HCT116 (cell line): ENCODE data around the gene BCO1. TPM values are rescaled to one million over a fixed set of nuclear protein-coding genes. Genes with fewer than 3 reads are reported as not detected.

ENCODE experiments used
- ATAC-seq: fragments of 200-7000 bp; cut with Tn5 transposase; 2 replicates; pipeline ENCODE4 v1.9.1; 2020; ENCODE audit warnings: mild to moderate bottlenecking, moderate library complexity
- BruUV-seq: library from RNA; stranded (reverse); fragments of 400-500 nt; replicated peaks from 2 replicates; lab custom pipeline; 2021; lab: Mats Ljungman, UMichigan
- CTCF ChIA-PET: fragments of 300-600 bp; sonication (Branson Sonifier 250); formaldehyde crosslinking; loops from one replicate; lab custom pipeline; 2021; ENCODE audit warnings: antibody characterized with exemption; lab: Charles Lee
- POLR2A ChIA-PET: fragments of 300-600, 350-600 bp; sonication (Branson Sonifier 250); formaldehyde crosslinking; loops from one replicate; lab custom pipeline; 2021; ENCODE audit warnings: antibody characterized with exemption; lab: Charles Lee
- RAD21 ChIA-PET, 2 experiments: fragments of 300-600 bp; sonication (Branson Sonifier 250); formaldehyde crosslinking; loops; one replicate each; lab custom pipeline; 2023; ENCODE audit warnings: low total read pairs in 2 of 2; ENCODE audit not compliant: uncharacterized antibody in 2 of 2, unreplicated experiment in 2 of 2, low non-redundant PET in 1 of 2; lab: Charles Lee
- DNase-seq: peaks from one replicate; pipeline ENCODE4 v3.0.0-alpha.2; 2010; ENCODE audit warnings: low read depth, low spot score
- H2AFZ ChIP-seq: fragments of 200-600 bp; shearing (Covaris generic), sonication (generic); 2 replicates; pipeline ENCODE4 v1.6.1; 2017; ENCODE audit warnings: low read depth, mixed run types, mixed read lengths, antibody characterized with exemption, low read length; ENCODE audit not compliant: poor library complexity, severe bottlenecking
- H3K27ac ChIP-seq: 2 replicates; pipeline ENCODE4 v1.5.1; 2012; ENCODE audit warnings: low read depth, low read length
- H3K27me3 ChIP-seq: fragments of 200-600 bp; sonication (generic); 2 replicates; pipeline ENCODE4 v1.6.1; 2016; ENCODE audit warnings: mixed run types, low read length, mixed read lengths; ENCODE audit not compliant: insufficient read depth
- H3K36me3 ChIP-seq, 2 experiments: fragments of 200-500 bp in 1 of 2; fragments of 200-600 bp in 1 of 2; sonication (Bioruptor generic) in 1 of 2; sonication (generic) in 1 of 2; 2 replicates each; pipeline versions ENCODE4 v1.5.1 to v1.6.1; 2014 to 2016; ENCODE audit warnings: low read length in 2 of 2, inconsistent platforms in 1 of 2, mixed read lengths in 1 of 2, mixed run types in 1 of 2; ENCODE audit not compliant: insufficient read depth in 2 of 2, control insufficient read depth in 1 of 2
- H3K4me1 ChIP-seq, 2 experiments: fragments of 200-600 bp in 1 of 2; sonication (generic) in 1 of 2; 2 replicates each; pipeline versions ENCODE4 v1.5.1 to v1.6.1; 2012 to 2017; ENCODE audit warnings: low read length in 2 of 2, inconsistent platforms in 1 of 2, mild to moderate bottlenecking in 1 of 2, mixed read lengths in 1 of 2, mixed run types in 1 of 2, moderate library complexity in 1 of 2; ENCODE audit not compliant: insufficient read depth in 2 of 2, control insufficient read depth in 1 of 2
- H3K4me2 ChIP-seq: fragments of 200-600 bp; sonication (generic); 2 replicates; pipeline ENCODE4 v1.6.1; 2017; ENCODE audit warnings: mixed run types, low read length, mixed read lengths
- H3K4me3 ChIP-seq, 2 experiments: fragments of 200-600 bp in 1 of 2; sonication (generic) in 1 of 2; replicated peaks in 1 of 2; 2 replicates each; pipeline ENCODE4 v1.5.1; 2011 to 2016; ENCODE audit warnings: low read length in 2 of 2, control low read depth in 1 of 2, low read depth in 1 of 2, mild to moderate bottlenecking in 1 of 2, mixed read lengths in 1 of 2, mixed run types in 1 of 2
- H3K79me2 ChIP-seq: fragments of 200-600 bp; sonication (generic); 2 replicates; pipeline ENCODE4 v1.6.1; 2017; ENCODE audit warnings: mild to moderate bottlenecking, mixed run types, low read length, moderate library complexity, mixed read lengths; ENCODE audit not compliant: insufficient read depth
- H3K9ac ChIP-seq: fragments of 200-600 bp; sonication (generic); 2 replicates; pipeline ENCODE4 v1.6.1; 2016; ENCODE audit warnings: low read length, mixed read lengths
- H3K9me2 ChIP-seq: fragments of 200-600 bp; sonication (generic), shearing (Covaris generic); 2 replicates; pipeline ENCODE4 v1.6.1; 2017; ENCODE audit warnings: mixed run types, mild to moderate bottlenecking, moderate library complexity; ENCODE audit not compliant: insufficient read depth
- H3K9me3 ChIP-seq, 2 experiments: fragments of 200-500 bp in 1 of 2; fragments of 200-600 bp in 1 of 2; sonication (Bioruptor generic) in 1 of 2; sonication (generic) in 1 of 2; 2 replicates each; pipeline ENCODE4 v1.6.1; 2014 to 2017; ENCODE audit warnings: low read length in 2 of 2, mixed read lengths in 2 of 2, inconsistent platforms in 1 of 2, low read depth in 1 of 2, mild to moderate bottlenecking in 1 of 2, mixed run types in 1 of 2, moderate library complexity in 1 of 2; ENCODE audit not compliant: control insufficient read depth in 1 of 2, insufficient read depth in 1 of 2
- H4K20me1 ChIP-seq: fragments of 200-600 bp; sonication (generic), shearing (Covaris generic); 2 replicates; pipeline ENCODE4 v1.6.1; 2017; ENCODE audit warnings: mixed run types, mild to moderate bottlenecking, moderate library complexity; ENCODE audit not compliant: insufficient read depth
- ATF3 ChIP-seq: IDR thresholded peaks from 2 replicates; pipeline ENCODE4 v1.6.1; 2012
- CBX3 ChIP-seq: IDR thresholded peaks from 2 replicates; pipeline ENCODE4 v1.6.1; 2012; ENCODE audit warnings: low read depth
- EGR1 ChIP-seq: IDR thresholded peaks from 2 replicates; pipeline ENCODE4 v1.6.1; 2012; ENCODE audit warnings: low read depth
- JUND ChIP-seq: IDR thresholded peaks from 2 replicates; pipeline ENCODE4 v1.6.1; 2012
- POLR2A ChIP-seq: IDR thresholded peaks from 2 replicates; pipeline ENCODE4 v1.7.0; 2011; ENCODE audit warnings: borderline replicate concordance; ENCODE audit not compliant: insufficient read depth, insufficient read length; ENCODE audit errors: extremely low read depth
- POLR2AphosphoS5 ChIP-seq: IDR thresholded peaks from 2 replicates; pipeline ENCODE4 v1.6.1; 2011; ENCODE audit warnings: mild to moderate bottlenecking, low read depth, low read length, moderate library complexity
- SP1 ChIP-seq: IDR thresholded peaks from 2 replicates; pipeline ENCODE4 v1.6.1; 2012; ENCODE audit warnings: low read depth
- TCF7L2 ChIP-seq: IDR thresholded peaks from 2 replicates; pipeline ENCODE4 v1.7.0; 2011; ENCODE audit warnings: borderline replicate concordance, inconsistent platforms; ENCODE audit not compliant: insufficient read depth, insufficient read length; ENCODE audit errors: extremely low read depth
- YY1 ChIP-seq: IDR thresholded peaks from 2 replicates; pipeline ENCODE4 v1.6.1; 2011; ENCODE audit warnings: low read length, low read depth, moderate library complexity, mild to moderate bottlenecking; ENCODE audit not compliant: insufficient replicate concordance; ENCODE audit errors: extremely low read depth
- ZBTB33 ChIP-seq: IDR thresholded peaks from 2 replicates; pipeline ENCODE4 v1.6.1; 2011; ENCODE audit warnings: mild to moderate bottlenecking, low read length, moderate library complexity; ENCODE audit not compliant: insufficient replicate concordance; ENCODE audit errors: extremely low read depth
- ZFX ChIP-seq: fragments of 450-650 bp; IDR thresholded peaks from 2 replicates; pipeline ENCODE4 v1.6.1; 2017
- ZNF274 ChIP-seq: fragments of 200-500 bp; sonication (Bioruptor generic); IDR thresholded peaks from 2 replicates; pipeline ENCODE4 v1.6.1; 2014; ENCODE audit warnings: mild to moderate bottlenecking, low read depth, low read length, inconsistent platforms
- intact Hi-C: fragments of 100-400 bp; cut with micrococcal nuclease; formaldehyde crosslinking; loops from 2 replicates; pipeline ENCODE4 v1.10.0; 2022
- total RNA-seq: library from RNA; stranded (reverse); gene quantifications from one replicate; pipeline ENCODE4 v1.2.1, GENCODE V29; 2021; ENCODE audit not compliant: unreplicated experiment
- TF ChIP-seq, protein P1 (sequence below): IDR thresholded peaks from 2 replicates; pipeline ENCODE4 v1.6.1; 2012
- TF ChIP-seq, protein P2 (sequence below), 3 experiments: fragments of 200-600 bp in 1 of 3; sonication (generic) in 1 of 3; IDR thresholded peaks in 2 of 3; conservative IDR thresholded peaks in 1 of 3; 2 replicates each; pipeline ENCODE4 v1.5.1; 2012 to 2017; ENCODE audit warnings: low read depth in 2 of 3, low read length in 2 of 3, antibody characterized with exemption in 1 of 3, borderline replicate concordance in 1 of 3, control low read depth in 1 of 3, mild to moderate bottlenecking in 1 of 3, mixed read lengths in 1 of 3, mixed run types in 1 of 3, moderate library complexity in 1 of 3; ENCODE audit not compliant: insufficient read depth in 1 of 3
- TF ChIP-seq, protein P3 (sequence below): IDR thresholded peaks from 2 replicates; pipeline ENCODE4 v1.6.1; 2012; ENCODE audit warnings: low read depth

BCO1 gene
- total RNA-seq, 1 experiment from 2014 or later: not detected

DNA sequence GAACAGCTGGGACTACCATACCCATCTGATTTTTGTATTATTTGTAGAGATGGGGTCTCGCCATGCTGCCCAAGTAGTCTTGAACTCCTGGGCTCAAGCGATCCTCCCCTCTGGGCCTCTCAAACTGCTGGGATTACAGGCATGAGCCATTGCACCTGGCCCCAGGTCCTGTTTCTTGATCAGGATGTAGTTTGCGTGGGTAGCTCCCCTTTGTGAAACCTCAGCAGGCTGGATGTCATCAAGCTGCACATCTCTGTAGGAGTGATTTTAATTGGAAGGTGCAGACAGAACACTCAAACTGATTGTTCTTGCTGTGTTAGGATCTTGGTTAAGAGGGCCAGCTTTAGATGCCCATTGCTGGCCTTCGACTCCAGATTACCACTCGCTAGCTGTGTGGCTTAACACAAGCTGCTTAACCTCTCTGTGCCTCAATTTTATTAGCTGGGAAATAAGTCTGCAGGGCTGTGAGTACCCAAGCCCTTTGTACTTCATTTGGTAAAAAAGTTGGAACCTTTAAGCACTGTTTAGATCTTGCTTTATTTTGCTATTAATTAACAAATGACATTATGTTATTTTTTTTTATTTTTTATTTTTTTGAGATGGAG lies 16.5 kb downstream of the BCO1 start:
- no peak for TF ChIP-seq SP1
- TF ChIP-seq TCF7L2: no peak
- no peak for TF ChIP-seq ZFX
- no peak for TF ChIP-seq CBX3
- TF ChIP-seq YY1: no peak
- TF ChIP-seq ZBTB33: no peak
- TF ChIP-seq ZNF274: no peak
- TF ChIP-seq, protein P1, sequence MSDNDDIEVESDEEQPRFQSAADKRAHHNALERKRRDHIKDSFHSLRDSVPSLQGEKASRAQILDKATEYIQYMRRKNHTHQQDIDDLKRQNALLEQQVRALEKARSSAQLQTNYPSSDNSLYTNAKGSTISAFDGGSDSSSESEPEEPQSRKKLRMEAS: no peak
- no peak for TF ChIP-seq EGR1
- no peak for TF ChIP-seq POLR2A
- TF ChIP-seq, protein P2, sequence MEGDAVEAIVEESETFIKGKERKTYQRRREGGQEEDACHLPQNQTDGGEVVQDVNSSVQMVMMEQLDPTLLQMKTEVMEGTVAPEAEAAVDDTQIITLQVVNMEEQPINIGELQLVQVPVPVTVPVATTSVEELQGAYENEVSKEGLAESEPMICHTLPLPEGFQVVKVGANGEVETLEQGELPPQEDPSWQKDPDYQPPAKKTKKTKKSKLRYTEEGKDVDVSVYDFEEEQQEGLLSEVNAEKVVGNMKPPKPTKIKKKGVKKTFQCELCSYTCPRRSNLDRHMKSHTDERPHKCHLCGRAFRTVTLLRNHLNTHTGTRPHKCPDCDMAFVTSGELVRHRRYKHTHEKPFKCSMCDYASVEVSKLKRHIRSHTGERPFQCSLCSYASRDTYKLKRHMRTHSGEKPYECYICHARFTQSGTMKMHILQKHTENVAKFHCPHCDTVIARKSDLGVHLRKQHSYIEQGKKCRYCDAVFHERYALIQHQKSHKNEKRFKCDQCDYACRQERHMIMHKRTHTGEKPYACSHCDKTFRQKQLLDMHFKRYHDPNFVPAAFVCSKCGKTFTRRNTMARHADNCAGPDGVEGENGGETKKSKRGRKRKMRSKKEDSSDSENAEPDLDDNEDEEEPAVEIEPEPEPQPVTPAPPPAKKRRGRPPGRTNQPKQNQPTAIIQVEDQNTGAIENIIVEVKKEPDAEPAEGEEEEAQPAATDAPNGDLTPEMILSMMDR (IDR thresholded peaks at IDR 0.05 in 2 of 3, conservative IDR thresholded peaks at IDR 0.05 in 1 of 3; ENCODE audit: borderline replicate concordance in 1 of 3, insufficient read depth in 1 of 3, low read depth in 2 of 3, low read length in 2 of 3): no peak
- TF ChIP-seq, protein P3, sequence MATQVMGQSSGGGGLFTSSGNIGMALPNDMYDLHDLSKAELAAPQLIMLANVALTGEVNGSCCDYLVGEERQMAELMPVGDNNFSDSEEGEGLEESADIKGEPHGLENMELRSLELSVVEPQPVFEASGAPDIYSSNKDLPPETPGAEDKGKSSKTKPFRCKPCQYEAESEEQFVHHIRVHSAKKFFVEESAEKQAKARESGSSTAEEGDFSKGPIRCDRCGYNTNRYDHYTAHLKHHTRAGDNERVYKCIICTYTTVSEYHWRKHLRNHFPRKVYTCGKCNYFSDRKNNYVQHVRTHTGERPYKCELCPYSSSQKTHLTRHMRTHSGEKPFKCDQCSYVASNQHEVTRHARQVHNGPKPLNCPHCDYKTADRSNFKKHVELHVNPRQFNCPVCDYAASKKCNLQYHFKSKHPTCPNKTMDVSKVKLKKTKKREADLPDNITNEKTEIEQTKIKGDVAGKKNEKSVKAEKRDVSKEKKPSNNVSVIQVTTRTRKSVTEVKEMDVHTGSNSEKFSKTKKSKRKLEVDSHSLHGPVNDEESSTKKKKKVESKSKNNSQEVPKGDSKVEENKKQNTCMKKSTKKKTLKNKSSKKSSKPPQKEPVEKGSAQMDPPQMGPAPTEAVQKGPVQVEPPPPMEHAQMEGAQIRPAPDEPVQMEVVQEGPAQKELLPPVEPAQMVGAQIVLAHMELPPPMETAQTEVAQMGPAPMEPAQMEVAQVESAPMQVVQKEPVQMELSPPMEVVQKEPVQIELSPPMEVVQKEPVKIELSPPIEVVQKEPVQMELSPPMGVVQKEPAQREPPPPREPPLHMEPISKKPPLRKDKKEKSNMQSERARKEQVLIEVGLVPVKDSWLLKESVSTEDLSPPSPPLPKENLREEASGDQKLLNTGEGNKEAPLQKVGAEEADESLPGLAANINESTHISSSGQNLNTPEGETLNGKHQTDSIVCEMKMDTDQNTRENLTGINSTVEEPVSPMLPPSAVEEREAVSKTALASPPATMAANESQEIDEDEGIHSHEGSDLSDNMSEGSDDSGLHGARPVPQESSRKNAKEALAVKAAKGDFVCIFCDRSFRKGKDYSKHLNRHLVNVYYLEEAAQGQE: no peak
- TF ChIP-seq POLR2AphosphoS5: no peak
- no peak for TF ChIP-seq ATF3
- TF ChIP-seq JUND: no peak
- TF ChIP-seq, all 23 proteins: peak for 0
- Histone ChIP-seq H3K36me3 (no peaks in the 10 kb centered on the region), H4K20me1 (no peaks in the 10 kb centered on the region), H3K9me2 (no peaks in the 10 kb centered on the region), H3K79me2 (no peaks in the 10 kb centered on the region), H3K4me3 (no peak overlapping the region), H3K4me1 (no peaks in the 10 kb centered on the region), H3K27ac (no peak overlapping the region), H3K9me3 (no peaks in the 10 kb centered on the region), H3K9ac (no peak overlapping the region), H3K27me3 (no peaks in the 10 kb centered on the region), H3K4me2 (no peak overlapping the region), H2AFZ (no peak overlapping the region)
- ChIA-PET CTCF (interaction anchor here (0.6 kb wide), 1 partner anchor 626 kb away, joined by 3 read pairs; no protein-coding TSS in a partner anchor), POLR2A (no interaction called here), RAD21 (no interaction called here)
- no TSS peak for BruUV-seq
- no peak for DNase-seq
- intact Hi-C loops: no loop called here
- ATAC-seq: no peak
